Measurements from ENCODE around the gene EXOC4. TPM values are rescaled to one million over a fixed set of nuclear protein-coding genes. Genes with fewer than 3 reads are reported as not detected.
A peak's percentile ranks its signal among the peaks of the same experiment; 100 is the strongest.

The EXOC4 gene
- total RNA-seq, 3 donors from 2014 or later = 23.9 to 30.4 (median 26.0) TPM

DNA sequence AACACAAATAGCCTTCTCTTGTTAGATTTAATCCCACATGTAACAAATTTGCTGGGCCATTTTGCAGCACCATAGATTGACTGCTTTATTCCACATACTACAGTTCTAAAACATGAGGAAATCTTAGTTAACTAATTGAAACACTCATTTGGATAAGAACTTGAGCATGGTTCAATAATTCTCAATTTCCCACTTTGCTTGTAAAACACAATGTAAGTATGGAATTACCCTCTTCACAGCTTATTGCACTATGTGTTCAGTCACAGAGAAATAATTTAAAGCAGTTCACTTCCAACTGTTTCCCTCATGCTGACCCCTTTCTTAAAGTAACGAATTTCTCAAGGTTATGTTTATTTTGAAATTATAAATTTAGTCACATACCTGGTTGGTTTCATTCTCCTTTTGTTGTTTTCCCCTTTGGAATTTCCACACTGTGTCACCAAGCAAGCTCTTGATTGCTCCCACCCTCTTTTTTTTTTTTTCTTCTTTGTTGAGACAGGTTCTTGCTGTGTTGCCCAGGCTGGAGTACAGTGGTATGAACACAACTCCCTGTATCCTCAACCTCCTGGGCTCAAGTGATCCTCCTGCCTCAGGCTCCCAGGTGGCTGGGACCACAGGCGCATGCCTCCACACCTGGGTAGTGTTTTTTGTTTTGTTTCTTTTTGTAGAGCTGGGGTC is 425.4 kb downstream of the EXOC4 start:
- no peaks in the 10 kb centered on the region for H3K4me1 Mint-ChIP-seq (ENCODE audit: low read depth)
- ATAC-seq = no peak
- H3K27me3 Mint-ChIP-seq (ENCODE audit: low read depth) = no peaks in the 10 kb centered on the region
- H3K9me3 Mint-ChIP-seq = no peaks in the 10 kb centered on the region
- peaks cover 12% of the 10 kb centered on the region for H3K36me3 Mint-ChIP-seq (ENCODE audit: insufficient read depth)
- DNase-seq = no peak
- no peak overlapping the region for H3K4me3 Mint-ChIP-seq

DNA sequence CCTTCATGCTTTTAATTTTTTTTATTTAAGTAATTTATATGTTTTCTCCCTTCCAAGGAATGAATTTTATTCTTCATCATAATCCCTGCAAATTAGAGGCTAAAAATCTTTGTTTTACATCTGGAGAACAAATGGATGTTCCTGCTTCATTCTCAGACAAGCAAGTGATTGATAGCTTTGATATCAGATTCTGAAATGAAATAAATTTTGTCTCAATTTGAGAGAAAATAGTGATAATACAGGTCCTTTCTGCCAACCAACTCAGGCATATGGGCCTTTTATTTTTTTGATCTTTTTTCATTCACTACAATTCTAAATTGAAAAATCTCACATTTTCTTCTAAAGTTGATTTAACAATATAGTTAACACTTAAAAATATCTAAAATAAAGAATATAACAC is 427.1 kb downstream of the EXOC4 start:
- Mint-ChIP-seq H3K4me1 (ENCODE audit: low read depth) (no peaks in the 10 kb centered on the region), H3K9me3 (no peaks in the 10 kb centered on the region), H3K4me3 (no peak overlapping the region), H3K36me3 (ENCODE audit: insufficient read depth) (peaks cover 12% of the 10 kb centered on the region), H3K27me3 (ENCODE audit: low read depth) (no peaks in the 10 kb centered on the region)
- ATAC-seq = no peak
- no peak for DNase-seq

DNA sequence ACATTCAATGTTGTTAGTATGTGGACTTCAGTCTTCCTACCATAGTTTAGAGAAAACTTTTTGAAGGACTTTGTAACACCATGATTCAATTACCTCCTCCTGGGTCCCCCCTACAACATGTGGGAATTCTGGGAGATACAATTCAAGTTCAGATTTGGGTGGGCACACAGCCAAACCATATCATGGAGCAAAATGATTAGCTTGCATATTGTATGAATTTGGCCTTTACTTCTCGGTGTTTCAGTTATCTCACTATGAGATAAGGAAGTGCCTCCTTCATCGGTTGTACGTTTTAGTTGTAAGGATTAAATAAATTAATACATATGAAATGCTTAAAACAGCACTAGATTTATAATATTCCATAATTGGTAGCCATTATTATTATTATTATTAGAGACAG is 428.7 kb downstream of the EXOC4 start:
- Mint-ChIP-seq H3K4me3 (no peak overlapping the region), H3K36me3 (ENCODE audit: insufficient read depth) (peaks cover 16% of the 10 kb centered on the region), H3K27me3 (ENCODE audit: low read depth) (no peaks in the 10 kb centered on the region), H3K4me1 (ENCODE audit: low read depth) (no peaks in the 10 kb centered on the region), H3K9me3 (no peaks in the 10 kb centered on the region)
- DNase-seq (no peak), ATAC-seq (no peak)

DNA sequence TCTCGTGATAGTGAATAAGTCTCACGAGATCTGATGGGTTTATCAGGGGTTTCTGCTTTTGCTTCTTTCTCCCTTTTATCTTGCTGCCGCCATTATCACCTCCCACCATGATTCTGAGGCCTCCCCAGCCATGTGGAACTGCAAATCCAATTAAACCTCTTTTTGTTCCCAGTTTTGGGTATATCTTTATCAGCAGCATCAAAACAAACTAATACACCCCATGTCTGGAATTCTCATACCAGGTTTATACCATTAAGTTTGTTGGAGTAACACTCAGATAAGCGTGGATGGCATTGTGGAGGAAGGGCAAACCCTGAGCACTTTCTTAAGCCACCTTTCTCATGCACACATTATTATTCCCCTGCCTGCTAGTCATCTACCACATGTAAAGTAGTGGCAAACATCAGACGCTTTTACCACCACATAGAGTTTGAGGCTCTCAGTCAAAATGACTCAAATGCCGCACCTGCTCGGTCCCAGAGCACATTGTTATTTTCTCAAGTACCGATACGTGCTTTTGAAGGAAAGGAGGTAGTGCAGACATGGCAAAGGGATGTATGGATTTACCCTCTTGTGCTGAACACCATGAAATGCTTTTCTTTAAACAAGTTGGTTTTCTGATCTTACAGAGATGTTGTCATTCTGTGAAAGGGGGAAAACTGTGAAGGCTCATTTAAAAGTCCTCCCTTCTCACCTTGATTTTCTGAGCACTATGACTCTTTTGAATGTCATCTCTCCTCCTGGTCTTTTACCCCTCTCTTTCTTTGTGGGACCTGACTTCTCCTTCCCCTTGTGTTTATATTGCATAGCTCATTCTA is 429.7 kb downstream of the EXOC4 start:
- Mint-ChIP-seq H3K4me3 (no peak overlapping the region), H3K4me1 (ENCODE audit: low read depth) (no peaks in the 10 kb centered on the region), H3K36me3 (ENCODE audit: insufficient read depth) (peaks cover 16% of the 10 kb centered on the region), H3K27me3 (ENCODE audit: low read depth) (no peaks in the 10 kb centered on the region), H3K9me3 (no peaks in the 10 kb centered on the region)
- ATAC-seq = peak; percentile 76 to 77
- no peak for DNase-seq

DNA sequence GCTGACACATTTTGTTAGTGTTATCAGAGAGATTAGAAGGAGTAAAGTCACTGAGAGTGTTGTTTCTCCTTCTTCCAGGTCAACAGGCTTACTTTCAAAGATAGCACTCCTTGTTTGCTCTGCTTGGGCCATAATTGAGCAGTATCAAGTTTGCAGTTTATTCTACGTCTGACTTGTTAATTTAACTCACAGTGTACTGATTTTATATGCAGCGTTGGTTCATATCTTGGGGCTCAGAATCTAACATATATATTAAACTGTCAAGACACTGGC is 430.2 kb downstream of the EXOC4 start:
- Mint-ChIP-seq H3K27me3 (ENCODE audit: low read depth) (no peaks in the 10 kb centered on the region), H3K36me3 (ENCODE audit: insufficient read depth) (peaks cover 16% of the 10 kb centered on the region), H3K4me3 (no peak overlapping the region), H3K9me3 (no peaks in the 10 kb centered on the region), H3K4me1 (ENCODE audit: low read depth) (no peaks in the 10 kb centered on the region)
- no peak for DNase-seq
- no peak for ATAC-seq

DNA sequence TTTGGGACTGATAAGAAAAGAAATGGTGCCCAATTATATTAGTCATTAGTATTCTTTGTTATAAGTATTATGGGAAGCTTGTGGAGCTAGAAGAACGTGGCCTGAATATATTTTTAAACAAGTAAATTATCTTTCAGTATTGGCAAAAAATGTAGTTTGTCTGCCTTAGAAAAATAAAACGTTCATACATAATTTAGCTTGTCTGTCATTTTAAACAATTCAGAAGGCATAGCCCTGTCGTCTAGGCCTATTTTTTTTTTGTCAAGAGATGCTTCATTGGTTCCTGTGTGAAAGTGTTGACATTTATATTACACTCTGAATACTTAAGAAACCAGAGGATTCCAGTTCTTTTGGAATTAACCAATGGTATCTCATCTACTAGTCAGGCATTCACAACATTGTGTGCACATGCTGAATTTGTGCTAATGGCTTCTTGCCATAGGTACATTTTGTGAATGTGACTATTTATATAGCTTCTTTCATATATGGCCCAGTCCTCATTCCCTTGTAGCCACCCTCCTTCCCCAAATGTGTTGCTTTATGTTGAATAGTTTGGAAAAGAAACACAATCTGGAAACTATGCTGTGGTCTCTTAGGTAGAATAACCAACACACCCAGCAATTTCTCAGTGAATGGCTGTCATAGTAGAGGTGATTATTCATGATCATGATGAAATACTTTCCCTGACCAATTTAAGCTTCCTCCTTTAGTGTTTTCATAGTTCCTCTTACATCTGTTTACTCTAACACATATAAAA is 435.8 kb downstream of the EXOC4 start:
- H3K4me1 Mint-ChIP-seq (ENCODE audit: low read depth) = no peaks in the 10 kb centered on the region
- peaks cover 9% of the 10 kb centered on the region for H3K36me3 Mint-ChIP-seq (ENCODE audit: insufficient read depth)
- no peaks in the 10 kb centered on the region for H3K9me3 Mint-ChIP-seq
- DNase-seq = no peak
- H3K4me3 Mint-ChIP-seq = no peak overlapping the region
- no peak for ATAC-seq
- no peaks in the 10 kb centered on the region for H3K27me3 Mint-ChIP-seq (ENCODE audit: low read depth)

DNA sequence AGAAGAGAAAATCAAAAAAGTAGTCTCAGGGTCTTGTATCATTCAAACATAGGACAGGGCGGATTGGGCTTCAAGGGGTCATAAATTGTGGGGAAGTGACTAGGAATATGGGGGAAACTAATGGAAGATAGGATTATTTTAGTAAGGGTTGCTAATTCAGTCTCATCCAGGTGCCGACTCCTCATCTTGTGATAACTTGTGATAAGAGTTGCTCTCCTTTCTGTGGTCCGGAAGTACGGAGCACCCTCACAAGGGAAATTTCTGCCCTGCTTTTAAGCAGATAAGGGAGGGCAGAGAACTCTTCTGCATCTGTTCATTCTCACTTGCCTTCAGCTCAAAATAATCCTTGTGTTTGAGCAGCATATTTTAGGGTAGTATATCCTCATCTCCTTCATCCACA is 437.9 kb downstream of the EXOC4 start:
- no peaks in the 10 kb centered on the region for H3K9me3 Mint-ChIP-seq

DNA sequence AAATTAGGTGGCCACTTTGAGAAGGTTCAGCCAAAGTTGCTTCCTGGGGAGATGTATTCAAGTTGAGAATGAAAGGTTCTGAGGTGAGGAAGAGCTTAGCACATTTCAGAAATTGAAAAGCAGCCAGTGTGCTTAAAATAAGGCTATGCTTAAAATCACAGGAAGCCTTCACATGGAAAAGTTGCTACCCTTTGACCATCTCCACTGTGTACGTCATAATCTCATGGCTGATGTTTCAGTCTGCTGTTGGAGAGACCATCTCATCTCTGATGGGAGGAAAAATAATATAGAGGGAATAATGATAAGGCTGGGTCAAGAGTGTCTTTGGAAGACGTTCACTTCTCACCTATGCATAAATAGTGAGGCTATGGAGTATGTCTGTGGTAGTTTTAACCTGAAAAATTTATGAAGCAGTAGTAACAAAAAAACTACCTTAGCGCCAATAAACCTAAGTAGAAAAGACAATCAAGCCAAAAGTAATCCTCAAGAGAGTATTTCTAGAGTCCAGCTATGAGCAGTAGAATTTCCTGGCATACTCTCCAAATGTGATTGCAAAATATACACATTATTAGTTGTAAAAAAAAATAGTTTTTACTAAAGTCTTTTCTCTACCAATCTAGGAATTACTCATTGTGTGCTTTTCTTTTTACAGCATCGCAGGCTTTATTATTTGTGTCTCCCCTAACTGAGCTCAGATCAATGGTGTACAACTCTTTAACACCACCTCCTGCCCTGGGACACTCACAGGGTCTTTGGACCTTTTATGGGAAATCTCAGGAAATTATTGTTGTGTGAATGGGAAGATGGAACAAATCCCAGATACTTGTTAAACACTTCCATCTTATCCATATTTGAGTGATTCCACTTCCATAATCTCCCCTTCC is 439.1 kb downstream of the EXOC4 start:
- no peaks in the 10 kb centered on the region for H3K27me3 Mint-ChIP-seq (ENCODE audit: low read depth)
- peaks cover 7% of the 10 kb centered on the region for H3K36me3 Mint-ChIP-seq (ENCODE audit: insufficient read depth)
- no peak for DNase-seq
- H3K4me1 Mint-ChIP-seq (ENCODE audit: low read depth) = peaks cover 2% of the 10 kb centered on the region
- H3K4me3 Mint-ChIP-seq = no peak overlapping the region
- ATAC-seq = no peak
- no peaks in the 10 kb centered on the region for H3K9me3 Mint-ChIP-seq

More for the DNA sequence above, 437.9 kb downstream of the EXOC4 start:
- DNase-seq (no peak), ATAC-seq (no peak)
- Mint-ChIP-seq H3K4me3 (no peak overlapping the region), H3K4me1 (ENCODE audit: low read depth) (peaks cover 2% of the 10 kb centered on the region), H3K27me3 (ENCODE audit: low read depth) (no peaks in the 10 kb centered on the region), H3K36me3 (ENCODE audit: insufficient read depth) (peaks cover 10% of the 10 kb centered on the region)

DNA sequence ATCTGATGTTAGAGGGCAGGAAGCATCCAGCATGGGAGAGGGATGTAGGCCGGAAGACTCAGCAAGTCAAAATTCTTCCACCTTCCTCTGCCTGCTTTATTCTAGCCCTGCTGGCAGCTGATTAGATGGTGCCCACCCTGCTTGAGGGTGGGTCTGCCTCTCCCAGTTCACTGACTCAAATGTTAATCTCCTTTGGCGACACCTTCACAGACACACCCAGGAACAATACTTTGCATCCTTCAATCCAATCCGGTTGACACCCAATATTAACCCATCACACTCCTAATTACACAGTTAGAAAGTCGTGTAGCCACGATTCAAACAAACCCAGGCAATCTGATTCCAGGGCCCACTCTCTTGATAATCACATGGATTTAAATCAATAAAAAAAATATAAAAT is 440.4 kb downstream of the EXOC4 start:
- DNase-seq = no peak
- H3K4me1 Mint-ChIP-seq (ENCODE audit: low read depth) = peaks cover 2% of the 10 kb centered on the region
- no peak for ATAC-seq
- no peaks in the 10 kb centered on the region for H3K9me3 Mint-ChIP-seq
- no peak overlapping the region for H3K4me3 Mint-ChIP-seq
- peaks cover 7% of the 10 kb centered on the region for H3K36me3 Mint-ChIP-seq (ENCODE audit: insufficient read depth)
- no peaks in the 10 kb centered on the region for H3K27me3 Mint-ChIP-seq (ENCODE audit: low read depth)

DNA sequence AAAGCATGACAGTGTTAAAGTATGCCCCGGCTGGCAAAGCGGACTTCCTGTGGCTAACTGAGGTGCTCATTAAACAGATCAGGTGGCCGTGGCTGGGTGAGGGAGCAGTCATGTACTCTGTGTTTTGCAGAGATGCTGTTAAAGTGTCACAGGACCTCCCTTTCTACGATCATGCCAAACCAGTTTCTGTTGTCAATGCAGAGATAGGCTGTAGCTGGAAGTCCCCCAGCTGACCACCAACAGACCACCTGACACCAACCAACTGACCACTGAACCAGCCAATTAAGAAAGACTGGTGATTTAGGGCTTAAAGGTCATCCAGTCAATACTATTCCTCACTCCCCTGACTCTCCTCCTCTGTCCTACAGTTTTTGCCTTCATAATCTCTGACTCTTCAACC is 443.2 kb downstream of the EXOC4 start:
- ATAC-seq = no peak
- Mint-ChIP-seq H3K4me3 (no peak overlapping the region), H3K36me3 (ENCODE audit: insufficient read depth) (peaks cover 4% of the 10 kb centered on the region), H3K4me1 (ENCODE audit: low read depth) (peaks cover 4% of the 10 kb centered on the region), H3K27me3 (ENCODE audit: low read depth) (no peaks in the 10 kb centered on the region), H3K9me3 (no peaks in the 10 kb centered on the region)
- no peak for DNase-seq

DNA sequence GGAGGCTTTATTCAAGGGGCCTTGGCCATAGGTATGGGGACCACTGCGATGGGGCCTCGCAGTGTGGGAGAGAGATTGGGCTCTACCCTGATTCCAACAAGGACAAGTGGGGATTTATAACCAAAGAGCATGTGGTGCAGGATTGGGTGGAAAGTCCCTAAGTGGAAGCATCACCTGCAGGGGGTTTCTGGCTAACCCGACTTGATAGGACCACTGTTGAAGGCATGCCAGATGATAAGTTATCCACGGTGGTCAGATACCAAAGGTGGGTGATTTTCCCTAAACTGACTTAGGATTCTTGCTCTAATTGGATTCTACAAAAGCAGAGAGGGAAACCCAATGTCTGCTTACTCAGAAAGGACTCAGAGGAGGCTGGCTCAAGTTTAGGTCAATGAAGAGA is 444.7 kb downstream of the EXOC4 start:
- Mint-ChIP-seq H3K9me3 (no peaks in the 10 kb centered on the region), H3K27me3 (ENCODE audit: low read depth) (no peaks in the 10 kb centered on the region), H3K4me3 (no peak overlapping the region), H3K36me3 (ENCODE audit: insufficient read depth) (peaks cover 2% of the 10 kb centered on the region), H3K4me1 (ENCODE audit: low read depth) (peaks cover 4% of the 10 kb centered on the region)
- DNase-seq = no peak
- no peak for ATAC-seq

DNA sequence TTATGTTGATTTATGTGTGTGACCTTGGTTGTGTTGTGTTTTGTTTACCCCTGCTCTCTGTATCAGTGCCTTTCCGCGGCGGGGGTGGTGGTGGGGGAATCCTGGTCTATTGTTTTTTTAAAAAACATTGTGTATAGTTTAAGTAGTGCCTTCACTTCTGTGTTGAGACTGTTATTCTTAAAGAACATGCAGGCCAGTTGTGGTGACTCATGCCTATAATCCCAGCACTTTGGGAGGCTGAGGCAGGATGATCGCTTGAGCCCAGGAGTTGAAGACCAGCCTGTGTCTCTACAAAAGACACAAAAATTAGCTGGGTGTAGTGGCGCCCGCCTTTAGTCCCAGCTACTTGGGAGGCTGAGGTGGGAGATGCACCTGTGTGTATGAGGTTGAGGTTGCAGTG is 445.2 kb downstream of the EXOC4 start:
- Mint-ChIP-seq H3K9me3 (no peaks in the 10 kb centered on the region), H3K36me3 (ENCODE audit: insufficient read depth) (peaks cover 8% of the 10 kb centered on the region), H3K4me1 (ENCODE audit: low read depth) (peaks cover 4% of the 10 kb centered on the region), H3K27me3 (ENCODE audit: low read depth) (no peaks in the 10 kb centered on the region), H3K4me3 (no peak overlapping the region)
- DNase-seq = no peak
- no peak for ATAC-seq

DNA sequence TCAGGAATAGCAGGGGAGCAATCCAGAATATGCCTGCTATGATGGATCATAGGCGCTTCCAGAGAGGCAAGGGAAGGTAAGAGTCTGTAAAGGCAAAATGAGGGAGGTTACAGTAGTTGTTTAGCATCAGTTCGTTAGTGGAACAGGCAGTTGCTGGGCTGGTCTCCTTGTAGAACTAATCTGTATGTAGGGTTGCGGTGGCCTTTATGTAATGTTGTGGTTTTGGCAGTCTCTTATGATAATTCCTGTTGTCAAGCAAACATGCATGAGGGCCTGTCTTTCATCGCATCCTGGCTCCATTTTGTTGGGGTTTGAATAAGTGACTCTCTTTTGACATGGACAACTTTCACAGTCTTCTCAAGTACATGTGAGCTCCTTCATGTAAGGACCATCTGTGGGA is 446.5 kb downstream of the EXOC4 start:
- Mint-ChIP-seq H3K27me3 (ENCODE audit: low read depth) (no peaks in the 10 kb centered on the region), H3K4me3 (no peak overlapping the region)
- no peak for DNase-seq

DNA sequence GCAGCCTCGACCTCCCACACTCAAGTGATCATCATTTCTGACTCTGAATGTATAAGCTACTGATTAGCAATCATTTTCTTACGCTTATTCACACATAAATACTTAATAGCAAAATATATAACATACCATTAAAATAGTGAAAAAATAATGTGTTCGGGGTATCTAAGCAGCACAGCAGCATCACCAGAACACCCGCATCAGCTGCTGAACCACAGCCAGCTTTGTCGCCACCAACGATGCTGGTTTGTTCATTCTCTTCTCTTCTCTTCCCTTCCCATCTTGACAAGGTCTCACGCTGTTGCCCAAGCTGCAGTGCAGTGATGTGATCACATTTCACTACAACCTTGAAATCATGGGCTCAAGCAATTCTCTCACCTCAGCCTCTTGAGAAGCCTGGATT is 449.2 kb downstream of the EXOC4 start:
- ATAC-seq (no peak), DNase-seq (no peak)
- peaks cover 13% of the 10 kb centered on the region for H3K36me3 Mint-ChIP-seq (ENCODE audit: insufficient read depth)
- H3K9me3 Mint-ChIP-seq = no peaks in the 10 kb centered on the region
- H3K27me3 Mint-ChIP-seq (ENCODE audit: low read depth) = no peaks in the 10 kb centered on the region
- H3K4me1 Mint-ChIP-seq (ENCODE audit: low read depth) = peaks cover 2% of the 10 kb centered on the region
- H3K4me3 Mint-ChIP-seq = no peak overlapping the region

More for the DNA sequence above, 446.5 kb downstream of the EXOC4 start:
- Mint-ChIP-seq H3K4me1 (ENCODE audit: low read depth) (peaks cover 4% of the 10 kb centered on the region), H3K9me3 (no peaks in the 10 kb centered on the region), H3K36me3 (ENCODE audit: insufficient read depth) (peaks cover 9% of the 10 kb centered on the region)
- ATAC-seq = no peak

Data from activated T-cell treated with anti-CD3 and anti-CD28 coated beads, Interleukin-2, amount 50 U/mL, for 4 hours (primary cell).